IMR-90 (cell line): ENCODE data around the gene LYZL6. TPM values are rescaled to one million over a fixed set of nuclear protein-coding genes. Genes with fewer than 3 reads are reported as not detected.

Experiments
- ATAC-seq: fragments of 200-7000 bp; cut with Tn5 transposase; 2 replicates; pipeline ENCODE4 v1.9.1; 2020; ENCODE audit warnings: low read depth, mild to moderate bottlenecking, moderate library complexity
- BruUV-seq: library from RNA; stranded (reverse); fragments of 400-500 nt; replicated peaks from 2 replicates; lab custom pipeline; 2021; lab: Mats Ljungman, UMichigan
- CTCF ChIA-PET: fragments of 300-600 bp; formaldehyde crosslinking; extraction: SDS; loops from one replicate; lab custom pipeline; 2021; ENCODE audit warnings: antibody characterized with exemption; lab: Yijun Ruan, JAX
- POLR2A ChIA-PET: fragments of 300-600 bp; sonication (Branson Sonifier 250); formaldehyde crosslinking; loops from one replicate; lab custom pipeline; 2022; ENCODE audit warnings: antibody characterized with exemption; ENCODE audit not compliant: unreplicated experiment; lab: Charles Lee
- DNase-seq: peaks from one replicate; pipeline ENCODE4 v3.0.0; 2013
- H2AFZ ChIP-seq: replicated peaks from 2 replicates; pipeline ENCODE3; 2013; ENCODE audit warnings: low read length, mild to moderate bottlenecking; ENCODE audit not compliant: poor library complexity
- H2AK5ac ChIP-seq: 2 replicates; pipeline ENCODE4 v1.6.1; 2013; ENCODE audit warnings: low read depth, low read length, inconsistent platforms
- H2AK9ac ChIP-seq: replicated peaks from 2 replicates; pipeline ENCODE3; 2013; ENCODE audit warnings: mild to moderate bottlenecking, low read depth, low read length, moderate library complexity; ENCODE audit not compliant: poor library complexity
- H2BK120ac ChIP-seq: 2 replicates; pipeline ENCODE4 v1.6.1; 2013; ENCODE audit warnings: low read depth, low read length, inconsistent platforms
- H2BK15ac ChIP-seq: 3 replicates; pipeline ENCODE4 v1.6.1; 2013; ENCODE audit warnings: low read depth, low read length, inconsistent platforms
- H2BK20ac ChIP-seq: 2 replicates; pipeline ENCODE4 v1.6.1; 2013; ENCODE audit warnings: low read depth, mild to moderate bottlenecking, inconsistent platforms, low read length, moderate library complexity
- H2BK5ac ChIP-seq: 2 replicates; pipeline ENCODE4 v1.6.1; 2013; ENCODE audit warnings: mild to moderate bottlenecking, low read depth, low read length, inconsistent platforms; ENCODE audit not compliant: poor library complexity, severe bottlenecking
- H3K14ac ChIP-seq: replicated peaks from 2 replicates; pipeline ENCODE4 v1.6.1; 2013; ENCODE audit warnings: low read depth, low read length, inconsistent platforms
- H3K18ac ChIP-seq: 2 replicates; pipeline ENCODE4 v1.6.1; 2013; ENCODE audit warnings: low read depth, low read length, control low read depth
- H3K23ac ChIP-seq: 2 replicates; pipeline ENCODE4 v1.6.1; 2013; ENCODE audit warnings: low read depth, low read length, inconsistent platforms
- H3K27ac ChIP-seq: 2 replicates; pipeline ENCODE4 v1.5.1; 2013; ENCODE audit warnings: mild to moderate bottlenecking, control low read depth, low read length; ENCODE audit not compliant: insufficient read depth
- H3K27me3 ChIP-seq: 2 replicates; pipeline ENCODE4 v1.6.1; 2013; ENCODE audit warnings: low read length; ENCODE audit not compliant: control insufficient read depth, insufficient read depth
- H3K36me3 ChIP-seq: 2 replicates; pipeline ENCODE4 v1.6.1; 2013; ENCODE audit warnings: low read length, mixed read lengths; ENCODE audit not compliant: control insufficient read depth, insufficient read depth
- H3K4ac ChIP-seq: 2 replicates; pipeline ENCODE4 v1.6.1; 2013; ENCODE audit warnings: low read depth, low read length, inconsistent platforms
- H3K4me1 ChIP-seq: 2 replicates; pipeline ENCODE4 v1.6.1; 2013; ENCODE audit warnings: low read length, mixed read lengths; ENCODE audit not compliant: control insufficient read depth, insufficient read depth
- H3K4me2 ChIP-seq: 2 replicates; pipeline ENCODE4 v1.6.1; 2013; ENCODE audit warnings: low read depth, mild to moderate bottlenecking, control low read depth, low read length, moderate library complexity
- H3K4me3 ChIP-seq: 2 replicates; pipeline ENCODE4 v1.5.1; 2013; ENCODE audit warnings: low read depth, mild to moderate bottlenecking, control low read depth, low read length, moderate library complexity; ENCODE audit not compliant: insufficient read depth
- H3K56ac ChIP-seq: 2 replicates; pipeline ENCODE4 v1.6.1; 2013; ENCODE audit warnings: low read length, inconsistent platforms; ENCODE audit not compliant: insufficient read depth; ENCODE audit errors: extremely low read depth
- H3K79me1 ChIP-seq, 2 experiments: 2 replicates each; pipeline ENCODE4 v1.6.1; 2013; ENCODE audit warnings: low read length in 2 of 2, inconsistent platforms in 1 of 2, low read depth in 1 of 2
- H3K9ac ChIP-seq: 2 replicates; pipeline ENCODE4 v1.6.1; 2013; ENCODE audit warnings: low read depth, low read length, control low read depth
- H3K9me1 ChIP-seq: 2 replicates; pipeline ENCODE4 v1.6.1; 2013; ENCODE audit warnings: low read length, inconsistent platforms; ENCODE audit not compliant: insufficient read depth
- H3K9me3 ChIP-seq: 2 replicates; pipeline ENCODE4 v1.6.1; 2013; ENCODE audit warnings: low read length; ENCODE audit not compliant: control insufficient read depth, insufficient read depth
- H4K20me1 ChIP-seq: 2 replicates; pipeline ENCODE4 v1.6.1; 2013; ENCODE audit warnings: low read length, inconsistent platforms; ENCODE audit not compliant: insufficient read depth
- H4K5ac ChIP-seq: 2 replicates; pipeline ENCODE4 v1.6.1; 2013; ENCODE audit warnings: mild to moderate bottlenecking, low read depth, low read length, control low read depth
- H4K8ac ChIP-seq, 2 experiments: 2 replicates each; pipeline ENCODE4 v1.6.1; 2013; ENCODE audit warnings: low read depth in 2 of 2, low read length in 2 of 2, control low read depth in 1 of 2, inconsistent platforms in 1 of 2
- H4K91ac ChIP-seq: 2 replicates; pipeline ENCODE4 v1.6.1; 2013; ENCODE audit warnings: low read depth, low read length, inconsistent platforms; ENCODE audit not compliant: insufficient read depth
- MAFK ChIP-seq: IDR thresholded peaks from 2 replicates; pipeline ENCODE4 v1.6.1; 2012; ENCODE audit warnings: low read depth, low read length, improper control_type of control experiment
- dilution Hi-C: fragments of 300-500 bp; cut with HindIII; formaldehyde crosslinking; loops from one replicate; pipeline ENCODE4 v1.14.3; 2018; ENCODE audit warnings: low sequenced_read_pairs; ENCODE audit not compliant: unreplicated experiment
- in situ Hi-C: fragments of 300-500 bp; cut with MboI; formaldehyde crosslinking; loops from 3 replicates; pipeline ENCODE4 v1.14.3; 2019; ENCODE audit warnings: low sequenced_read_pairs, inconsistent platforms, mixed read lengths
- intact Hi-C: fragments of 100-400 bp; cut with micrococcal nuclease; formaldehyde crosslinking; loops from 2 replicates; pipeline ENCODE4 v1.10.0; 2022
- polyA plus RNA-seq, 3 experiments: library from polyadenylated mRNA; depleted of rRNA; stranded (reverse); fragments of >200 nt; gene quantifications; 2 replicates each; pipeline ENCODE4 v1.2.3, GENCODE V29; 2012; ENCODE audit warnings: low replicate concordance in 1 of 3
- total RNA-seq: library from RNA; depleted of rRNA; stranded (reverse); fragments of >200 nt; gene quantifications from 2 replicates; pipeline ENCODE4 v1.2.3, GENCODE V29; 2012

LYZL6 gene
- total and polyA plus RNA-seq, 2 of the 4 experiments (the other 2 are of a cell fraction): not detected

DNA sequence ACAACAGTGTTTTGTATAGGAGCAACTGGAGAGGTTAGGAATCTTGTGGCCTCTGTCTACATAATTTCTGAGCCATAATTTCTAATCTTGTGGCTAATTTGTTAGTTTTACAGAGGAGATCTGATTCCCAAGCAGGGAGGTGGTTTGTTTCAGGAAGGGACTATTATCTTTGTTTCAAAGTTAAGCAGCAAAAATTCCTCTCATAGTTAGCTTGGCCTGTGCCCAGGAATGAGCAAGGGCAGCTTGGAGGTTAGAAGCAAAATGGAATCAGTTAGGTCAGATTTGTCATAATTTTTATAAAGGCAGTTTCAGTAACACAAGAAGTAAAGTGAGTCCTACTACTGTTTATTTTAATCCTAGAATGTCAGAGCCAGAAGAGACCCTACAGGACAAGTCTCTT lies 10.9 kb downstream of the LYZL6 start:
- dilution Hi-C loops: no loop called here
- ChIA-PET POLR2A (no interaction called here), CTCF (interaction anchor here (1.0 kb wide), 1 partner anchor 14 kb away, joined by 3 read pairs; no protein-coding TSS in a partner anchor)
- H3K4me2 ChIP-seq: no peak overlapping the region
- H3K79me1 ChIP-seq: no peaks in the 10 kb centered on the region
- no TSS peak for BruUV-seq
- no peak overlapping the region for H4K8ac ChIP-seq
- no peak overlapping the region for H4K5ac ChIP-seq
- intact Hi-C loops: no loop called here
- H2BK5ac ChIP-seq: no peak overlapping the region
- H3K27ac ChIP-seq: no peak overlapping the region
- ATAC-seq: no peak; the same call in 1 of the 2 replicates
- no peak overlapping the region for H2AFZ ChIP-seq
- no peak overlapping the region for H2BK120ac ChIP-seq
- no peak overlapping the region for H3K9ac ChIP-seq
- H3K14ac ChIP-seq: no peak overlapping the region
- H3K27me3 ChIP-seq: peaks cover 3% of the 10 kb centered on the region
- no peak overlapping the region for H4K91ac ChIP-seq
- no peak overlapping the region for H3K56ac ChIP-seq
- 0 out of 2 replicates have a peak, but pooled peaks cover 3% of the 10 kb centered on the region for H3K9me1 ChIP-seq
- no peak overlapping the region for H3K4me3 ChIP-seq
- H2AK9ac ChIP-seq: no peak overlapping the region
- H3K23ac ChIP-seq: no peak overlapping the region
- H4K20me1 ChIP-seq: no peaks in the 10 kb centered on the region
- TF ChIP-seq MAFK: no peak
- no peak for DNase-seq
- H3K4me1 ChIP-seq: no peaks in the 10 kb centered on the region
- H3K18ac ChIP-seq: no peak overlapping the region
- no peak overlapping the region for H2BK20ac ChIP-seq
- H3K4ac ChIP-seq: no peak overlapping the region
- no peak overlapping the region for H2BK15ac ChIP-seq
- H3K36me3 ChIP-seq: no peaks in the 10 kb centered on the region
- in situ Hi-C loops: no loop called here
- H3K9me3 ChIP-seq: no peaks in the 10 kb centered on the region
- H2AK5ac ChIP-seq: no peak overlapping the region
